Measurements from ENCODE around the gene HFE. TPM values are rescaled to one million over a fixed set of nuclear protein-coding genes. Genes with fewer than 3 reads are reported as not detected.
A peak's percentile ranks its signal among the peaks of the same experiment; 100 is the strongest.

The HFE gene
- polyA plus RNA-seq, 1 donor from 2014 or later, result not detected

- H3K9ac ChIP-seq (ENCODE audit: low read length), result peak overlapping the region; percentile 94
- H3K4me2 ChIP-seq (ENCODE audit: low read length), result peak overlapping the region; percentile 76
- no peak overlapping the region for H2AFZ ChIP-seq (ENCODE audit: low read depth, low read length)
- H3K27me3 ChIP-seq (ENCODE audit: insufficient read depth, low read depth, low read length), result no peaks in the 10 kb centered on the region
- peak overlapping the region; percentile 87 for H3K4me3 ChIP-seq (ENCODE audit: low read length)
- peaks cover 25% of the 10 kb centered on the region for H4K20me1 ChIP-seq (ENCODE audit: insufficient read depth)
- peaks cover 56% of the 10 kb centered on the region for H3K79me2 ChIP-seq (replicated peaks; ENCODE audit: insufficient read depth, low read length)
- H3K9me3 ChIP-seq (ENCODE audit: low read length), result no peaks in the 10 kb centered on the region
- H3K27ac ChIP-seq (ENCODE audit: low read length), result peak overlapping the region; percentile 99
- H3F3A ChIP-seq (ENCODE audit: insufficient read depth, low read length, poor library complexity, severe bottlenecking), result peaks cover 5% of the 10 kb centered on the region
- TF ChIP-seq MXI1 (conservative IDR thresholded peaks at IDR 0.05; ENCODE audit: poor library complexity, severe bottlenecking), result no peak
- TF ChIP-seq POLR2AphosphoS5 (IDR thresholded peaks at IDR 0.05), result no peak
- no peak for TF ChIP-seq SMC3 (conservative IDR thresholded peaks at IDR 0.05; ENCODE audit: poor library complexity)
- no peak for TF ChIP-seq CTCF (IDR thresholded peaks at IDR 0.05; ENCODE audit: poor library complexity, severe bottlenecking)
- TF ChIP-seq EP300 (conservative IDR thresholded peaks at IDR 0.05; ENCODE audit: poor library complexity, severe bottlenecking), result no peak
- TF ChIP-seq RAD21 (conservative IDR thresholded peaks at IDR 0.05), result no peak
- TF ChIP-seq TAF1 (IDR thresholded peaks at IDR 0.05; ENCODE audit: low read depth), result no peak
- no peak for TF ChIP-seq EZH2 (IDR thresholded peaks at IDR 0.05; ENCODE audit: borderline replicate concordance, insufficient read depth, low read length, poor library complexity, severe bottlenecking)
- TF ChIP-seq REST (IDR thresholded peaks at IDR 0.05; ENCODE audit: borderline replicate concordance), result no peak
- no peaks in the 10 kb centered on the region for H3K36me3 ChIP-seq (ENCODE audit: insufficient read depth, low read length)
- H3K9me2 ChIP-seq (ENCODE audit: insufficient read depth, low read length), result no peaks in the 10 kb centered on the region
These were observed 37.8 kb downstream of the HFE start for GRCh38 chr6:26124781-26125685.

- H3K79me2 ChIP-seq (replicated peaks; ENCODE audit: insufficient read depth, low read length), result peaks cover 64% of the 10 kb centered on the region
- no peaks in the 10 kb centered on the region for H3K27me3 ChIP-seq (ENCODE audit: insufficient read depth, low read depth, low read length)
- no peak for TF ChIP-seq MXI1 (conservative IDR thresholded peaks at IDR 0.05; ENCODE audit: poor library complexity, severe bottlenecking)
- TF ChIP-seq RAD21 (conservative IDR thresholded peaks at IDR 0.05), result no peak
- no peak for TF ChIP-seq POLR2AphosphoS5 (IDR thresholded peaks at IDR 0.05)
- no peak for TF ChIP-seq EP300 (conservative IDR thresholded peaks at IDR 0.05; ENCODE audit: poor library complexity, severe bottlenecking)
- TF ChIP-seq REST (IDR thresholded peaks at IDR 0.05; ENCODE audit: borderline replicate concordance), result no peak
- TF ChIP-seq EZH2 (IDR thresholded peaks at IDR 0.05; ENCODE audit: borderline replicate concordance, insufficient read depth, low read length, poor library complexity, severe bottlenecking), result no peak
- peak overlapping the region; percentile 92 for H3K4me2 ChIP-seq (ENCODE audit: low read length)
- H3F3A ChIP-seq (ENCODE audit: insufficient read depth, low read length, poor library complexity, severe bottlenecking), result peaks cover 5% of the 10 kb centered on the region
- H3K4me3 ChIP-seq (ENCODE audit: low read length), result peak overlapping the region; percentile 87
- no peaks in the 10 kb centered on the region for H3K9me2 ChIP-seq (ENCODE audit: insufficient read depth, low read length)
- H3K9ac ChIP-seq (ENCODE audit: low read length), result peak overlapping the region; percentile 94
- H3K9me3 ChIP-seq (ENCODE audit: low read length), result no peaks in the 10 kb centered on the region
- H2AFZ ChIP-seq (ENCODE audit: low read depth, low read length), result peak overlapping the region; percentile 0
- H3K36me3 ChIP-seq (ENCODE audit: insufficient read depth, low read length), result no peaks in the 10 kb centered on the region
- H3K27ac ChIP-seq (ENCODE audit: low read length), result peak overlapping the region; percentile 99
- peaks cover 25% of the 10 kb centered on the region for H4K20me1 ChIP-seq (ENCODE audit: insufficient read depth)
These were observed 39.4 kb downstream of the HFE start for GRCh38 chr6:26126394-26127235.
